H1 (cell line): ENCODE results near the gene DNAAF5. TPM values are rescaled to one million over a fixed set of nuclear protein-coding genes. Genes with fewer than 3 reads are reported as not detected.

Experiments used
- CTCF ChIA-PET: fragments of 300-600 bp; sonication (Branson Sonifier 250); formaldehyde crosslinking; loops from one replicate; lab custom pipeline; 2021; ENCODE audit not compliant: partially characterized antibody; lab: Charles Lee
- POLR2A ChIA-PET: fragments of 300-600 bp; sonication (Branson Sonifier 250); formaldehyde crosslinking; loops from one replicate; lab custom pipeline; 2021; ENCODE audit warnings: inconsistent platforms; ENCODE audit not compliant: partially characterized antibody; lab: Charles Lee
- DNase-seq, 2 experiments: peaks; one replicate each; pipeline versions ENCODE4 v3.0.0 to v3.0.0-alpha.2; 2010 to 2022; ENCODE audit warnings: low spot score in 2 of 2, low read depth in 1 of 2, mixed read lengths in 1 of 2
- FAIRE-seq: peaks from 2 replicates; lab custom pipeline; 2011; peaks lifted over from hg19 to GRCh38; lab: Jason Lieb, UNC
- H2AFZ ChIP-seq: 2 replicates; pipeline ENCODE4 v1.8.1; 2012; ENCODE audit warnings: low read length, inconsistent platforms
- H2AK5ac ChIP-seq: 2 replicates; pipeline ENCODE4 v1.6.1; 2013; ENCODE audit warnings: low read depth, low read length
- H2BK120ac ChIP-seq: replicated peaks from 2 replicates; pipeline ENCODE3; 2013; ENCODE audit warnings: low read depth, low read length, inconsistent platforms
- H2BK12ac ChIP-seq: 2 replicates; pipeline ENCODE4 v1.6.1; 2013; ENCODE audit warnings: low read depth, low read length
- H2BK15ac ChIP-seq: 2 replicates; pipeline ENCODE4 v1.6.1; 2013; ENCODE audit warnings: low read length
- H2BK20ac ChIP-seq: 2 replicates; pipeline ENCODE4 v1.6.1; 2013; ENCODE audit warnings: low read length
- H2BK5ac ChIP-seq: 2 replicates; pipeline ENCODE4 v1.6.1; 2013; ENCODE audit warnings: low read depth, low read length
- H3K14ac ChIP-seq: 2 replicates; pipeline ENCODE4 v1.6.1; 2013; ENCODE audit warnings: inconsistent platforms; ENCODE audit not compliant: insufficient read length
- H3K18ac ChIP-seq: 2 replicates; pipeline ENCODE4 v1.6.1; 2013; ENCODE audit warnings: low read length; ENCODE audit errors: extremely low read depth
- H3K23ac ChIP-seq: 2 replicates; pipeline ENCODE4 v1.6.1; 2013; ENCODE audit warnings: inconsistent platforms; ENCODE audit not compliant: insufficient read length
- H3K23me2 ChIP-seq: 2 replicates; pipeline ENCODE4 v1.6.1; 2013; ENCODE audit warnings: low read depth, low read length
- H3K27ac ChIP-seq: 2 replicates; pipeline ENCODE4 v1.6.1; 2011; ENCODE audit warnings: low read depth, low read length, inconsistent platforms
- H3K27me3 ChIP-seq, 4 experiments: replicated peaks in 1 of 4; 1 replicate in 1 of 4; 2 replicates in 3 of 4; pipeline versions ENCODE4 v1.6.1 to v1.8.1; 2011 to 2013; ENCODE audit warnings: low read length in 3 of 4, mild to moderate bottlenecking in 3 of 4, inconsistent platforms in 2 of 4, mixed read lengths in 2 of 4, moderate library complexity in 1 of 4; ENCODE audit not compliant: control insufficient read depth in 3 of 4, insufficient read depth in 3 of 4; ENCODE audit errors: extremely low read depth in 1 of 4
- H3K36me3 ChIP-seq, 4 experiments: 2 replicates each; pipeline versions ENCODE4 v1.6.1 to v1.8.1; 2011 to 2013; ENCODE audit warnings: mild to moderate bottlenecking in 4 of 4, low read length in 3 of 4, moderate library complexity in 2 of 4, control low read depth in 1 of 4, inconsistent platforms in 1 of 4; ENCODE audit not compliant: insufficient read depth in 4 of 4, control insufficient read depth in 2 of 4
- H3K4ac ChIP-seq: replicated peaks from 2 replicates; pipeline ENCODE3; 2013; ENCODE audit warnings: low read length, low read depth, mixed read lengths, inconsistent platforms; ENCODE audit not compliant: insufficient read length
- H3K4me1 ChIP-seq, 4 experiments: replicated peaks in 1 of 4; 1 replicate in 1 of 4; 2 replicates in 3 of 4; pipeline versions ENCODE4 v1.6.1 to v1.8.1; 2011 to 2013; ENCODE audit warnings: low read length in 3 of 4, inconsistent platforms in 2 of 4, mixed read lengths in 1 of 4; ENCODE audit not compliant: insufficient read depth in 4 of 4, control insufficient read depth in 3 of 4
- H3K4me2 ChIP-seq, 2 experiments: 2 replicates each; pipeline versions ENCODE4 v1.6.1 to v1.8.1; 2011 to 2013; ENCODE audit warnings: low read depth in 2 of 2, low read length in 2 of 2, control low read depth in 1 of 2, inconsistent platforms in 1 of 2, mild to moderate bottlenecking in 1 of 2; ENCODE audit not compliant: insufficient read depth in 1 of 2
- H3K4me3 ChIP-seq, 4 experiments: fragments of 200-600, 300-600 bp in 1 of 4; sonication (generic), shearing (Covaris generic), sonication (Bioruptor Twin) in 1 of 4; 2 replicates each; pipeline versions ENCODE4 v1.5.1 to v1.8.1; 2011 to 2016; ENCODE audit warnings: low read length in 4 of 4, low read depth in 3 of 4, control low read depth in 2 of 4, inconsistent platforms in 2 of 4, mild to moderate bottlenecking in 2 of 4, mixed read lengths in 1 of 4, moderate library complexity in 1 of 4; ENCODE audit not compliant: insufficient read depth in 2 of 4; ENCODE audit errors: extremely low read depth in 1 of 4
- H3K56ac ChIP-seq: replicated peaks from 2 replicates; pipeline ENCODE3; 2013; ENCODE audit warnings: low read depth, mild to moderate bottlenecking, mixed read lengths, low read length, inconsistent platforms; ENCODE audit not compliant: insufficient read length
- H3K79me1 ChIP-seq: 2 replicates; pipeline ENCODE4 v1.6.1; 2013; ENCODE audit warnings: low read depth, low read length, control low read depth
- H3K79me2 ChIP-seq, 2 experiments: 2 replicates each; pipeline versions ENCODE4 v1.6.1 to v1.8.1; 2012 to 2013; ENCODE audit warnings: low read length in 2 of 2, mild to moderate bottlenecking in 2 of 2, inconsistent platforms in 1 of 2; ENCODE audit not compliant: insufficient read depth in 2 of 2, control insufficient read depth in 1 of 2
- H3K9ac ChIP-seq, 4 experiments: replicated peaks in 1 of 4; 1 replicate in 1 of 4; 2 replicates in 3 of 4; pipeline versions ENCODE4 v1.6.1 to v1.8.1; 2011 to 2013; ENCODE audit warnings: low read depth in 3 of 4, low read length in 3 of 4, control low read depth in 2 of 4, mild to moderate bottlenecking in 2 of 4, moderate library complexity in 2 of 4, inconsistent platforms in 1 of 4; ENCODE audit errors: extremely low read depth in 1 of 4
- H3K9me3 ChIP-seq, 2 experiments: 2 replicates each; pipeline versions ENCODE4 v1.6.1 to v1.8.1; 2012 to 2013; ENCODE audit warnings: mild to moderate bottlenecking in 2 of 2, moderate library complexity in 2 of 2, control low read depth in 1 of 2, inconsistent platforms in 1 of 2, low read depth in 1 of 2, low read length in 1 of 2, mixed read lengths in 1 of 2; ENCODE audit not compliant: insufficient read depth in 2 of 2
- H4K20me1 ChIP-seq, 2 experiments: replicated peaks in 1 of 2; 2 replicates each; pipeline versions ENCODE3 to v1.8.1; 2011 to 2013; ENCODE audit warnings: inconsistent platforms in 2 of 2, low read length in 2 of 2, mild to moderate bottlenecking in 1 of 2; ENCODE audit not compliant: insufficient read depth in 2 of 2, control insufficient read depth in 1 of 2
- H4K5ac ChIP-seq: 2 replicates; pipeline ENCODE4 v1.6.1; 2013; ENCODE audit warnings: low read length, low read depth, mixed read lengths, inconsistent platforms; ENCODE audit not compliant: insufficient read length
- H4K8ac ChIP-seq: 2 replicates; pipeline ENCODE4 v1.8.0; 2013; ENCODE audit warnings: mild to moderate bottlenecking, moderate library complexity, low read length, inconsistent platforms; ENCODE audit not compliant: insufficient read depth; ENCODE audit errors: extremely low read depth
- H4K91ac ChIP-seq: replicated peaks from 2 replicates; pipeline ENCODE3; 2013; ENCODE audit warnings: low read length, mixed read lengths, inconsistent platforms; ENCODE audit not compliant: insufficient read length
- CEBPB ChIP-seq: IDR thresholded peaks from 2 replicates; pipeline ENCODE4 v1.6.1; 2012; ENCODE audit warnings: low read depth, low read length
- EZH2 ChIP-seq: fragments of 200-600 bp; sonication (generic); IDR thresholded peaks from 2 replicates; pipeline ENCODE4 v1.7.1; 2012; ENCODE audit warnings: low read depth, mild to moderate bottlenecking, moderate library complexity, low read length, inconsistent platforms; ENCODE audit not compliant: severe bottlenecking
- KDM1A ChIP-seq: fragments of 200-600, 300-600 bp; sonication (generic); IDR thresholded peaks from 2 replicates; pipeline ENCODE4 v1.7.1; 2016; ENCODE audit warnings: mild to moderate bottlenecking, low read length, borderline replicate concordance
- SUZ12 ChIP-seq: fragments of 200-600 bp; sonication (generic); IDR thresholded peaks from 2 replicates; pipeline ENCODE4 v1.6.1; 2012; ENCODE audit warnings: mild to moderate bottlenecking, inconsistent platforms, low read length, moderate library complexity, mixed read lengths
- WGBS, 2 experiments: shearing (Covaris generic) in 1 of 2; methylation state at CpG; one replicate each; pipeline versions ENCODE4 v1.1.6 to v1.1.7; 2013 to 2015; ENCODE audit warnings: low lambda C conversion rate in 2 of 2, mixed read lengths in 2 of 2, inconsistent platforms in 1 of 2, low coverage in 1 of 2, missing lambda C conversion rate in 1 of 2; ENCODE audit not compliant: insufficient replicate concordance in 2 of 2, insufficient coverage in 1 of 2, insufficient read length in 1 of 2; ENCODE audit errors: extremely low coverage in 1 of 2, missing lambda C conversion rate in 1 of 2; 5-methylcytosine and 5-hydroxymethylcytosine counted together
- polyA plus RNA-seq, 7 experiments: library from polyadenylated mRNA; depleted of rRNA in 3 of 7; stranded (reverse) in 5 of 7; unstranded in 2 of 7; fragments of >200 nt in 5 of 7; fragments of 200-250 nt in 2 of 7; gene quantifications; 1 replicate in 5 of 7; 2 replicates in 1 of 7; 4 replicates in 1 of 7; pipeline versions ENCODE4 v1.2.1 to v1.2.3, GENCODE V29; 2011 to 2013; ENCODE audit warnings: missing spikeins in 2 of 7, mixed read lengths in 2 of 7
- total RNA-seq: library from RNA; stranded (reverse); fragmentation: NEBNext Ultra II Directional; extraction: Animal tissue kit (Norgen Biotek cat#: 25700); gene quantifications from 2 replicates; pipeline ENCODE4 v1.2.1, GENCODE V29; 2021
- TF ChIP-seq, protein P1 (sequence below): IDR thresholded peaks from 2 replicates; pipeline ENCODE4 v1.6.1; 2011; ENCODE audit warnings: low read depth, mild to moderate bottlenecking, low read length; ENCODE audit not compliant: insufficient read depth

Gene DNAAF5
- total and polyA plus RNA-seq, 2 of the 8 experiments (the other 6 are each of a cell fraction or from before 2014, with no cell fraction given), result 55.1 to 95.9 TPM

DNA sequence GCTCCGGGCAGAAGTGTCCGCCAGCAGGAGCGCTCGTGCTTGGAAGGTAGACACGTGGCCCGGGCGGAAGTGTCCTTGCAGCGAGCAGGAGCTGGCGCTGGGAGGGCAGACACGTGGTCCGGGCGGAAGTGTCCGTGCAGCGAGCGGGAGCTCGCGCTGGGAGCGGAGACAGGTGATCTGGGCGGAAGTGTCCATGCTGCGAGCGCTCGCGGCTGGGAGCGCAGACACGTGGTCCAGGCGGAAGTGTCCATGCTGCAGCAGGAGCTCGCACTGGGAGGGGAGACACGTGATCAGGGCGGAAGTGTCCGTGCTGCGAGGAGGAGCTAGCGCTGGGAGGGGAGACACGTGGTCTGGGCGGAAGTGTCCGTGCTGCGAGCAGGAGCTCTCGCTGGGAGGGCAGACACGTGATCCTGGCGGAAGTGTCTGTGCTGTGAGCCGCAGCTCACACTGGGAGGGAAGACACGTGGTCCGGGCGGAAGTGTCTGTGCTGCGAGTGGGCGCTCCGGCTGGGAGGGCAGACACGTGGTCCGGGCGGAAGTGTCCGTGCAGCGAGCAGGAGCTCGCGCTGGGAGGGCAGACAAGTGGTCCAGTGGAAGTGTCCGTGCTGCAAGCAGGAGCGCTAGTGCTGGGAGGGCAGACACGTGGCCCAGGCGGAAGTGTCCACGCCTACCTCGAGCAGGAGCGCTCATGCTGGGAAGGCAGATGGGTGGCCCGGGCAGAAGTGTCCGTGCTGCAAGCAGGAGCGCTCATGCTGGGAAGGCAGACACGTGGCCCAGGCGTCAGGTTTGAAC lies 41.6 kb downstream of the DNAAF5 start:
- WGBS, 2 experiments, result 94% methylated on average over 52 of the region's 65 CpGs; no CpG with 5 or more reads in 1 of the 2 experiments
- Histone ChIP-seq H2BK20ac (no peak overlapping the region), H4K8ac (peak overlapping the region; percentile 25; the same call in 1 of the 2 replicates), H2AFZ (no peak overlapping the region), H3K4ac (no peak overlapping the region), H3K27ac (no peak overlapping the region; the same call in 1 of the 2 replicates), H3K18ac (no peak overlapping the region), H3K4me1 (no peaks in the 10 kb centered on the region), H2BK12ac (no peak overlapping the region), H3K27me3 (no peaks in the 10 kb centered on the region), H3K23me2 (no peaks in the 10 kb centered on the region), H3K36me3 (peaks cover 10 to 27% (median 21%) of the 10 kb centered on the region in 4 experiments), H3K79me2 (no peaks in the 10 kb centered on the region), H2BK5ac (peak overlapping the region; percentile 66; the same call in 1 of the 2 replicates), H4K5ac (no peak overlapping the region), H2AK5ac (no peak overlapping the region), H3K4me2 (no peak overlapping the region), H3K79me1 (no peaks in the 10 kb centered on the region; the same call in 1 of the 2 replicates), H3K14ac (no peak overlapping the region), H3K56ac (no peak overlapping the region), H3K23ac (no peak overlapping the region), H4K20me1 (peaks cover 2 to 13% of the 10 kb centered on the region in 2 experiments), H2BK15ac (no peak overlapping the region), H3K9me3 (no peaks in the 10 kb centered on the region), H3K9ac (no peak overlapping the region; a peak in 1 of 7 replicates), H2BK120ac (no peak overlapping the region), H4K91ac (no peak overlapping the region), H3K4me3 (no peak overlapping the region)
- FAIRE-seq (no peak), DNase-seq (no peak)
- ChIA-PET CTCF (interaction anchor here (0.6 to 4.0 kb wide), 5 partner anchors 21 to 446 kb away, joined by 3 to 22 read pairs (median 4); no protein-coding TSS in a partner anchor), POLR2A (interaction anchor here (0.7 kb wide), 1 partner anchor 27 kb away, joined by 3 read pairs; no protein-coding TSS in a partner anchor)
- no peak for TF ChIP-seq EZH2
- TF ChIP-seq, protein P1, sequence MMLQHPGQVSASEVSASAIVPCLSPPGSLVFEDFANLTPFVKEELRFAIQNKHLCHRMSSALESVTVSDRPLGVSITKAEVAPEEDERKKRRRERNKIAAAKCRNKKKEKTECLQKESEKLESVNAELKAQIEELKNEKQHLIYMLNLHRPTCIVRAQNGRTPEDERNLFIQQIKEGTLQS, result no peak
- no peak for TF ChIP-seq KDM1A
- no peak for TF ChIP-seq SUZ12
- TF ChIP-seq CEBPB, result no peak
